ENCODE data around the gene SMPD3. TPM values are rescaled to one million over a fixed set of nuclear protein-coding genes. Genes with fewer than 3 reads are reported as not detected.

The SMPD3 gene
- total RNA-seq, 4 donors from 2014 or later: 2.3 TPM; not detected in 3

DNA sequence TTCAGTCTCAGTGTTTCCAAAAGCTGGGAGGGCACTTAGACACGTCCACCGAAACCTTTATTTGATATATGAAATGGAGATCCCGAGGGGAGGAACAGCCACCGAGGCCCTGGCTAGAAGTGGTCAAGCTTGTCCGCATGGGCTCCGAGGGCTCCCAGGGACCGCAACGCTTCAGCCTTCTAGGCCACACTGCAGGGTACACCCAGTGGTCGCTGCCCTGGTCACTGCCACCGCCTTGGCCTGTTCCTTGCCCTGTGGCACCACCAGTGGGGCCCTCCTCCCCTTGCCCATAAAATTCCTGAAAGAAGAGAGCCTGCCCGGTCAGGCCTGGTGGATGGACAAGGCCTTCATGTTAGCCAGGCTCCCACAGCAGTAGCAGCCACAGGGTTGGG is 43.8 kb upstream of the SMPD3 start:
- ATAC-seq (no peak), DNase-seq (no peak)
- in situ Hi-C loops (cut with MboI; ENCODE audit: low sequenced_read_pairs in 4 of 4): no loop called here
- H3K9me3 ChIP-seq: no peaks in the 10 kb centered on the region
- H3K4me1 ChIP-seq: no peaks in the 10 kb centered on the region
- TF ChIP-seq, protein P1, sequence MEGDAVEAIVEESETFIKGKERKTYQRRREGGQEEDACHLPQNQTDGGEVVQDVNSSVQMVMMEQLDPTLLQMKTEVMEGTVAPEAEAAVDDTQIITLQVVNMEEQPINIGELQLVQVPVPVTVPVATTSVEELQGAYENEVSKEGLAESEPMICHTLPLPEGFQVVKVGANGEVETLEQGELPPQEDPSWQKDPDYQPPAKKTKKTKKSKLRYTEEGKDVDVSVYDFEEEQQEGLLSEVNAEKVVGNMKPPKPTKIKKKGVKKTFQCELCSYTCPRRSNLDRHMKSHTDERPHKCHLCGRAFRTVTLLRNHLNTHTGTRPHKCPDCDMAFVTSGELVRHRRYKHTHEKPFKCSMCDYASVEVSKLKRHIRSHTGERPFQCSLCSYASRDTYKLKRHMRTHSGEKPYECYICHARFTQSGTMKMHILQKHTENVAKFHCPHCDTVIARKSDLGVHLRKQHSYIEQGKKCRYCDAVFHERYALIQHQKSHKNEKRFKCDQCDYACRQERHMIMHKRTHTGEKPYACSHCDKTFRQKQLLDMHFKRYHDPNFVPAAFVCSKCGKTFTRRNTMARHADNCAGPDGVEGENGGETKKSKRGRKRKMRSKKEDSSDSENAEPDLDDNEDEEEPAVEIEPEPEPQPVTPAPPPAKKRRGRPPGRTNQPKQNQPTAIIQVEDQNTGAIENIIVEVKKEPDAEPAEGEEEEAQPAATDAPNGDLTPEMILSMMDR (IDR thresholded peaks at IDR 0.05 in 4 of 5, conservative IDR thresholded peaks at IDR 0.05 in 1 of 5): no peak
- no peak for TF ChIP-seq POLR2A (IDR thresholded peaks at IDR 0.05)
- H3K27me3 ChIP-seq: no peaks in the 10 kb centered on the region
- H3K4me3 ChIP-seq: no peak overlapping the region
- intact Hi-C loops (cut with DNase I; ENCODE audit: low total_unique reads): no loop called here
- no peaks in the 10 kb centered on the region for H3K36me3 ChIP-seq
- H3K27ac ChIP-seq: no peak overlapping the region

DNA sequence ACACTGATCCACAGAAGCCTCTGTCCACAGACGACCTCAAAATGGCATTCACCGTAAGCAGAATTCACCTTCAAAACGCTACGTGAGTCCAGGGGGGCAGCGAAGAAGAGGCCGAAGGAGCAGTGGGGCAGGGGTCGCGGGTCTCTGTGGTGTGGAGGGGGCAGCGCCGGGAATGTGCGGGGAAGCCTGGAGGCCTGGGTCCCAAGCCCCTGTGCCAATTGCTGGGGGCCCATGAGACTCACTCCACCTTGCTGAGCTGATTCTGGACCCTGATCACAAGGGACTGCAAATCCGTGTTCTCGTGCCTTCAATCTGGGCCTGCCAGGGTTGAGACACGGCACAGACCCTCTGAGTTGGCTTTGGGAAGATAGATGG is 43.3 kb upstream of the SMPD3 start:
- DNase-seq (no peak), ATAC-seq (no peak)
- TF ChIP-seq POLR2A (IDR thresholded peaks at IDR 0.05): no peak
- H3K9me3 ChIP-seq: no peaks in the 10 kb centered on the region
- in situ Hi-C loops (cut with MboI; ENCODE audit: low sequenced_read_pairs in 4 of 4) (no loop called here), intact Hi-C loops (cut with DNase I; ENCODE audit: low total_unique reads) (no loop called here)
- no peaks in the 10 kb centered on the region for H3K36me3 ChIP-seq
- H3K4me1 ChIP-seq: no peaks in the 10 kb centered on the region
- no peak overlapping the region for H3K27ac ChIP-seq
- no peaks in the 10 kb centered on the region for H3K27me3 ChIP-seq
- H3K4me3 ChIP-seq: no peak overlapping the region

DNA sequence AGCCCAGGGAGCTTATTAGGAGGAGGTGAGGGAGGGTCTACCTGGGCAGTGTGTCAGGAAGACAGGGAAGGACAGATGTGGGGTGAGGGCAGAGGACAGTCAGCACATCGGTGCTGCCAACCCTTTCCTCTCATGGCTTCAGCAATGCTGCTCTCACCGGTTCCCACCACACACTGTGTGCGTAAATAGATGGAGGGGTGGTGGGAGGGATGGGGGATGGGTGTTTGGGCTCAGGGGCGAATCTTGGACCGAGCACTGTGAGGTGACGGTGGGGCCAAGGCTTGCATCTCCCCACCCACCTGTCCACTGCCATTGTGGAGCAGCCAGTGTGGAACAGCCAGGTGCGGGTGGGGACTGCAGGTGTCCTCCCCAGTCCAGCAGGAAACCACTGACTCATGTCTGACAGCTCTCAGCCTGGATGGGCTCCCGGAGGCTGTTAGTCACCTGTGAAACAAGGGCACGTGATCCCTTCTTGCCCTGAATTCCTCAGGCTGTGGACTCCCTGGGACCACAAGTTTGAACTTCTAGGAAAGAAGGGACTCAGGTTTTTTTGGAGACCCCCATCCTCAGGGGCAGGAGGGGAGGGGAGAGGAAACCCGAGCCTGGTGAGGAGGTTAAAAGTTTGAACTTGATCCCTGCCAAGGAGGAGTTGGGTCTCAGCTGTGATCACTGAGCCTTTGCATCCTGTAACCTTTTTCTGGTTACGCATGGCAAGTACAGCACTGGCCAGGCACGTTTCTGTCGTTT is 42.7 kb upstream of the SMPD3 start:
- H3K27ac ChIP-seq: no peak overlapping the region
- in situ Hi-C loops (cut with MboI; ENCODE audit: low sequenced_read_pairs in 4 of 4) (no loop called here), intact Hi-C loops (cut with DNase I; ENCODE audit: low total_unique reads) (no loop called here)
- no peaks in the 10 kb centered on the region for H3K4me1 ChIP-seq
- no peak overlapping the region for H3K4me3 ChIP-seq
- H3K27me3 ChIP-seq: no peaks in the 10 kb centered on the region
- H3K9me3 ChIP-seq: no peaks in the 10 kb centered on the region
- peak in 1 of 2 donors; percentile 17 for DNase-seq
- no peak for TF ChIP-seq POLR2A (IDR thresholded peaks at IDR 0.05)
- TF ChIP-seq, protein P1 (IDR thresholded peaks at IDR 0.05 in 4 of 5, conservative IDR thresholded peaks at IDR 0.05 in 1 of 5): no peak
- ATAC-seq: no peak
- H3K36me3 ChIP-seq: no peaks in the 10 kb centered on the region

DNA sequence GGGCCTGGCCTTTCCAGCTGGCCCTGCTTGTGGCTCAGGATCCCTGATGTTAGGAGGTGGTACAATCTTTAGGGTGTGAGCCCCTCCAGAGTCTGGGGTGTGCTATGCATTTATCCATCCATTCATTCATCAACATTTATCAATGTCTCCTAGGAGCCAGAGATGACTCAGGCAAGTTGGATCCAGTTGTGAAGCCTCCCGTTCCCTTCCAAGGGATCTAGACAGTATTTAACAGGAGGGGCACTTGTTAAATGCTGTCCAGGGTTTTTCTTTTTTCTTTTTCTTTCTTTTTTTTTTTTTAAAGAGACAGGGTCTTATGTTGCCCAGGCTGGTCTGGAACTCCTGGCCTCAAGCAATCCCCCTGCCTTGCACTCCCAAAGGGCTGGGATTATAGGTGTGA is 42.0 kb upstream of the SMPD3 start:
- in situ Hi-C loops (cut with MboI; ENCODE audit: low sequenced_read_pairs in 4 of 4): no loop called here
- Histone ChIP-seq H3K27ac (no peak overlapping the region), H3K9me3 (no peaks in the 10 kb centered on the region), H3K4me3 (no peak overlapping the region), H3K27me3 (no peaks in the 10 kb centered on the region), H3K4me1 (no peaks in the 10 kb centered on the region), H3K36me3 (no peaks in the 10 kb centered on the region)
- no peak for DNase-seq
- TF ChIP-seq POLR2A (IDR thresholded peaks at IDR 0.05): no peak
- TF ChIP-seq, protein P1 (IDR thresholded peaks at IDR 0.05 in 4 of 5, conservative IDR thresholded peaks at IDR 0.05 in 1 of 5): no peak
- intact Hi-C loops (cut with DNase I; ENCODE audit: low total_unique reads): no loop called here
- no peak for ATAC-seq

DNA sequence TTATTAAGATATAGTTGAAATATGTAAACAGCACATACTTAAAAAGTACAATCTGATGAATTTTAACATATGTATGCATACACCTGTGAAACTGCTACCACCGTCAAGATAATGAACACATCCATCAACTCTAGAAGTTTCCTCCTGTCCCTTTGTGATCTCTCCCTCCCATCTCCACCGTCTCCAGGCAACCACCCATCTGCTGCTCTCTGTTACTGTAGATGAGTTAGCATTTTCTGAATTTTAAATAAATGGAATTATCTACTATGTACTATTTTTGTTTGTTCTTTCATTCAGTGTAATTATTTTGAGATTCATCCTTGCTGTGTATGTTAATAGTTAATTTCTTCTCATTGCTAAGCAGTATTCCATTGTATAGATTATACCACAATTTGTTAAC is 40.2 kb upstream of the SMPD3 start:
- Histone ChIP-seq H3K4me1 (no peaks in the 10 kb centered on the region), H3K27me3 (no peaks in the 10 kb centered on the region), H3K36me3 (no peaks in the 10 kb centered on the region), H3K27ac (no peak overlapping the region), H3K4me3 (no peak overlapping the region), H3K9me3 (no peaks in the 10 kb centered on the region)
- intact Hi-C loops (cut with DNase I; ENCODE audit: low total_unique reads): no loop called here
- in situ Hi-C loops (cut with MboI; ENCODE audit: low sequenced_read_pairs in 4 of 4): no loop called here
- ATAC-seq (no peak), DNase-seq (no peak)
- TF ChIP-seq, protein P1 (IDR thresholded peaks at IDR 0.05 in 4 of 5, conservative IDR thresholded peaks at IDR 0.05 in 1 of 5): no peak
- no peak for TF ChIP-seq POLR2A (IDR thresholded peaks at IDR 0.05)

Data from gastrocnemius medialis (tissue), 4 donors.